HEK293 (cell line): ENCODE data around the gene MAGI1.
A peak's percentile ranks its signal among the peaks of the same experiment; 100 is the strongest.

Experiments used
- CTCF ChIA-PET: fragments of 350-600 bp; formaldehyde crosslinking; extraction: SDS; loops from one replicate; lab custom pipeline; 2021; ENCODE audit warnings: antibody characterized with exemption; lab: Yijun Ruan, JAX
- POLR2A ChIA-PET: fragments of 300-600 bp; formaldehyde crosslinking; extraction: SDS; loops from one replicate; lab custom pipeline; 2020; ENCODE audit warnings: antibody characterized with exemption, inconsistent platforms; lab: Yijun Ruan, JAX
- H3K27ac ChIP-seq: fragments of 200-500 bp; sonication (Bioruptor generic); 2 replicates; pipeline ENCODE4 v1.5.1; 2014; ENCODE audit warnings: low read depth, low read length, control low read depth, inconsistent platforms; ENCODE audit errors: extremely low read depth
- H3K36me3 ChIP-seq, 2 experiments: fragments of 200-500 bp in 1 of 2; sonication (Bioruptor generic) in 1 of 2; 1 replicate in 1 of 2; 2 replicates in 1 of 2; pipeline ENCODE4 v1.5.1; 2014 to 2017; ENCODE audit warnings: inconsistent platforms in 2 of 2, low read length in 2 of 2; ENCODE audit not compliant: control insufficient read depth in 2 of 2, insufficient read depth in 1 of 2
- H3K4me1 ChIP-seq: fragments of 200-500 bp; sonication (Bioruptor generic); 2 replicates; pipeline ENCODE4 v1.5.1; 2014; ENCODE audit warnings: mild to moderate bottlenecking, low read length, inconsistent platforms; ENCODE audit not compliant: control insufficient read depth, insufficient read depth
- H3K4me3 ChIP-seq: 2 replicates; pipeline ENCODE4 v1.5.1; 2011; ENCODE audit warnings: low read depth, mild to moderate bottlenecking, control low read depth, low read length, moderate library complexity
- H3K9me3 ChIP-seq: fragments of 200-500 bp; sonication (Bioruptor generic); 2 replicates; pipeline ENCODE4 v1.5.1; 2014; ENCODE audit warnings: low read depth, low read length, inconsistent platforms; ENCODE audit not compliant: control insufficient read depth, insufficient read depth
- GLI2 ChIP-seq: fragments of 450-650 bp; formaldehyde crosslinking; IDR thresholded peaks from 2 replicates; pipeline ENCODE4; 2017; ENCODE audit warnings: missing biosample characterization, missing genetic modification characterization, low read depth, borderline replicate concordance
- PRDM2 ChIP-seq: fragments of 450-650 bp; formaldehyde crosslinking; IDR thresholded peaks from 2 replicates; pipeline ENCODE4 v1.5.1; 2016; ENCODE audit warnings: missing biosample characterization, missing genetic modification characterization, borderline replicate concordance
- SETDB1 ChIP-seq: IDR thresholded peaks from one replicate; pipeline ENCODE4 v1.6.1; 2017; ENCODE audit warnings: mild to moderate bottlenecking, low read length, moderate library complexity, mixed read lengths; ENCODE audit not compliant: insufficient read length
- YY2 ChIP-seq: fragments of 450-650 bp; formaldehyde crosslinking; IDR thresholded peaks from 2 replicates; pipeline ENCODE4 v1.5.1; 2016; ENCODE audit warnings: missing biosample characterization, missing genetic modification characterization
- ZFP37 ChIP-seq: fragments of 450-650 bp; formaldehyde crosslinking; IDR thresholded peaks from 2 replicates; pipeline ENCODE4 v1.5.1; 2016; ENCODE audit warnings: missing biosample characterization, missing genetic modification characterization
- ZNF155 ChIP-seq: fragments of 450-650 bp; formaldehyde crosslinking; IDR thresholded peaks from 2 replicates; pipeline ENCODE4 v1.5.1; 2016; ENCODE audit warnings: missing biosample characterization, missing genetic modification characterization
- ZNF350 ChIP-seq: fragments of 450-650 bp; formaldehyde crosslinking; IDR thresholded peaks from 2 replicates; pipeline ENCODE4 v1.5.0; 2017; ENCODE audit warnings: missing biosample characterization, mild to moderate bottlenecking, missing genetic modification characterization
- ZNF48 ChIP-seq: fragments of 450-650 bp; formaldehyde crosslinking; IDR thresholded peaks from 2 replicates; pipeline ENCODE4 v1.5.1; 2016; ENCODE audit warnings: missing biosample characterization, missing genetic modification characterization
- ZNF488 ChIP-seq: fragments of 450-650 bp; formaldehyde crosslinking; IDR thresholded peaks from 2 replicates; pipeline ENCODE4 v1.5.1; 2016; ENCODE audit warnings: missing biosample characterization, missing genetic modification characterization
- ZNF571 ChIP-seq: fragments of 450-650 bp; formaldehyde crosslinking; IDR thresholded peaks from 2 replicates; pipeline ENCODE4 v1.5.0; 2017; ENCODE audit warnings: missing biosample characterization, missing genetic modification characterization
- ZNF677 ChIP-seq: fragments of 450-650 bp; IDR thresholded peaks from 2 replicates; pipeline ENCODE4 v1.5.0; 2018; ENCODE audit warnings: missing biosample characterization, mild to moderate bottlenecking, missing genetic modification characterization, moderate library complexity
- ZNF692 ChIP-seq: fragments of 450-650 bp; formaldehyde crosslinking; IDR thresholded peaks from 2 replicates; pipeline ENCODE4 v1.5.1; 2016; ENCODE audit warnings: missing biosample characterization, missing genetic modification characterization
- ZNF837 ChIP-seq: fragments of 450-650 bp; formaldehyde crosslinking; IDR thresholded peaks from 2 replicates; pipeline ENCODE4 v1.5.1; 2016; ENCODE audit warnings: missing biosample characterization, missing genetic modification characterization

MAGI1 gene

GRCh38 chr3:65833761-65834505 is 204.8 kb downstream of the MAGI1 start:
- POLR2A ChIA-PET: no interaction called here
- H3K36me3 ChIP-seq: no peaks in the 10 kb centered on the region
- H3K4me1 ChIP-seq: no peaks in the 10 kb centered on the region
- H3K9me3 ChIP-seq: no peaks in the 10 kb centered on the region
- CTCF ChIA-PET: no interaction called here
- H3K27ac ChIP-seq: no peak overlapping the region
- TF ChIP-seq ZNF837 (tag by site-specific recombination): no peak
- no peak for TF ChIP-seq ZNF350 (tag by site-specific recombination)
- no peak for TF ChIP-seq ZNF155 (tag by site-specific recombination)
- TF ChIP-seq ZNF677 (tag by site-specific recombination): no peak
- TF ChIP-seq PRDM2 (tag by site-specific recombination): no peak
- no peak for TF ChIP-seq YY2 (tag by site-specific recombination)
- TF ChIP-seq GLI2 (tag by site-specific recombination): no peak
- no peak for TF ChIP-seq ZNF48 (tag by site-specific recombination)
- no peak for TF ChIP-seq ZFP37 (tag by site-specific recombination)
- TF ChIP-seq SETDB1: no peak
- no peak for TF ChIP-seq ZNF488
- no peak overlapping the region for H3K4me3 ChIP-seq

- Histone ChIP-seq H3K4me3 (no peak overlapping the region), H3K9me3 (no peaks in the 10 kb centered on the region), H3K4me1 (no peaks in the 10 kb centered on the region), H3K27ac (no peak overlapping the region), H3K36me3 (no peaks in the 10 kb centered on the region)
- TF ChIP-seq ZNF571 (tag by site-specific recombination) (no peak), ZNF692 (0 out of 2 replicates have a peak, but pooled peaks have one; percentile 35)
- CTCF ChIA-PET: no interaction called here
- POLR2A ChIA-PET: no interaction called here
Observed at GRCh38 chr3:65831733-65832425, 206.8 kb downstream of the MAGI1 start.
